Esophagus muscularis mucosa (tissue), 4 donors: Measurements from ENCODE around the gene DCAF4. TPM values are rescaled to one million over a fixed set of nuclear protein-coding genes. Genes with fewer than 3 reads are reported as not detected.
A peak's percentile ranks its signal among the peaks of the same experiment; 100 is the strongest.

Source experiments
- DNase-seq: peaks from one replicate; pipeline ENCODE4 v3.0.0-alpha.2; 2017; ENCODE audit errors: extremely low spot score
- H3K27ac ChIP-seq, 4 donors: fragments of 200-600 bp; sonication (generic); replicated peaks in 1 of 4; 1 replicate in 3 of 4; 2 replicates in 1 of 4; pipeline ENCODE4 v1.5.1; 2016 to 2019; ENCODE audit warnings: mild to moderate bottlenecking in 1 of 4
- H3K27me3 ChIP-seq, 4 donors: fragments of 200-600 bp; sonication (generic); one replicate each; pipeline versions ENCODE4 v1.5.1 to v1.6.0; 2016 to 2019
- H3K36me3 ChIP-seq, 4 donors: fragments of 200-600 bp; sonication (generic); one replicate each; pipeline ENCODE4 v1.5.1; 2016 to 2019
- H3K4me1 ChIP-seq, 4 donors: fragments of 200-600 bp; sonication (generic); one replicate each; pipeline ENCODE4 v1.5.1; 2016 to 2019
- H3K4me3 ChIP-seq, 4 donors: fragments of 200-600 bp; sonication (generic); 1 replicate in 2 of 4; 2 replicates in 2 of 4; pipeline ENCODE4 v1.5.1; 2016 to 2019; ENCODE audit warnings: mild to moderate bottlenecking in 4 of 4, moderate library complexity in 1 of 4
- H3K9me3 ChIP-seq, 4 donors: fragments of 200-600 bp; sonication (generic); 1 replicate in 3 of 4; 2 replicates in 1 of 4; pipeline ENCODE4 v1.5.1; 2016 to 2019
- CTCF ChIP-seq, 3 experiments: fragments of 200-600 bp in 2 of 3; fragments of 450-650 bp in 1 of 3; sonication (generic) in 2 of 3; IDR thresholded peaks; one replicate each; pipeline ENCODE4 v1.5.1; 2017 to 2019; ENCODE audit warnings: antibody characterized with exemption in 3 of 3, mild to moderate bottlenecking in 2 of 3, moderate library complexity in 1 of 3
- EP300 ChIP-seq: sonication (generic); formaldehyde crosslinking; IDR thresholded peaks from one replicate; pipeline ENCODE4 v1.6.1; 2017; ENCODE audit warnings: antibody characterized with exemption
- POLR2A ChIP-seq: fragments of 450-650 bp; IDR thresholded peaks from one replicate; pipeline ENCODE4 v1.6.1; 2017; ENCODE audit warnings: antibody characterized with exemption, moderate library complexity, mild to moderate bottlenecking, low read depth
- POLR2AphosphoS5 ChIP-seq, 2 donors: sonication (generic); formaldehyde crosslinking; IDR thresholded peaks; one replicate each; pipeline ENCODE4 v1.6.1; 2017; ENCODE audit warnings: antibody characterized with exemption in 2 of 2
- WGBS: methylation state at CpG from one replicate; pipeline ENCODE4 v1.1.5; 2018; 5-methylcytosine and 5-hydroxymethylcytosine counted together
- intact Hi-C: fragments of 100-400 bp; cut with DNase I; formaldehyde crosslinking; loops from one replicate; pipeline ENCODE4 v1.15.1; 2023
- total RNA-seq, 4 donors: library from RNA; depleted of rRNA; stranded (reverse); fragments of >200 nt; gene quantifications; one replicate each; pipeline versions ENCODE4 v1.1.0 to v1.2.1, GENCODE V29; 2016

Gene DCAF4
- total RNA-seq, 4 donors from 2014 or later = 10.9 to 18.7 (median 14.7) TPM

- DNase-seq = no peak
- WGBS = 69% methylated on average over 2 of the region's 2 CpGs
- no peaks in the 10 kb centered on the region for H3K27me3 ChIP-seq
- no peak overlapping the region for H3K27ac ChIP-seq
- intact Hi-C loops = no loop called here
- H3K4me3 ChIP-seq = no peak overlapping the region
- peaks cover 0 to 8% (median 5%) of the 10 kb centered on the region in 4 donors for H3K4me1 ChIP-seq
- H3K36me3 ChIP-seq = no peaks in the 10 kb centered on the region
- TF ChIP-seq POLR2A = no peak
- TF ChIP-seq CTCF (IDR thresholded peaks at IDR 0.05) = no peak
- no peak for TF ChIP-seq EP300
- no peak for TF ChIP-seq POLR2AphosphoS5 (IDR thresholded peaks at IDR 0.05)
- H3K9me3 ChIP-seq = no peaks in the 10 kb centered on the region
Measured at GRCh38 chr14:72920008-72920407, 6.3 kb upstream of the DCAF4 start.

- no peak for DNase-seq
- Histone ChIP-seq H3K27me3 (no peaks in the 10 kb centered on the region), H3K4me3 (no peak overlapping the region), H3K4me1 (peaks cover 0 to 14% (median 10%) of the 10 kb centered on the region in 4 donors), H3K9me3 (no peaks in the 10 kb centered on the region), H3K27ac (no peak overlapping the region), H3K36me3 (no peaks in the 10 kb centered on the region)
- intact Hi-C loops = no loop called here
- no peak for TF ChIP-seq EP300
- TF ChIP-seq POLR2A = no peak
- TF ChIP-seq POLR2AphosphoS5 (IDR thresholded peaks at IDR 0.05) = no peak
- no peak for TF ChIP-seq CTCF (IDR thresholded peaks at IDR 0.05)
Measured at GRCh38 chr14:72921396-72921795, 4.9 kb upstream of the DCAF4 start.

- Histone ChIP-seq H3K27me3 (no peaks in the 10 kb centered on the region), H3K36me3 (no peaks in the 10 kb centered on the region), H3K9me3 (no peaks in the 10 kb centered on the region), H3K4me3 (no peak overlapping the region), H3K27ac (no peak overlapping the region), H3K4me1 (peaks cover 4 to 20% (median 16%) of the 10 kb centered on the region in 4 donors)
- WGBS = 66% methylated on average over 5 of the region's 5 CpGs
- no peak for DNase-seq
- intact Hi-C loops = no loop called here
- TF ChIP-seq CTCF (IDR thresholded peaks at IDR 0.05) (no peak), EP300 (no peak), POLR2AphosphoS5 (IDR thresholded peaks at IDR 0.05) (no peak), POLR2A (no peak)
Measured at GRCh38 chr14:72924337-72924736, 1.9 kb upstream of the DCAF4 start.

- peak overlapping the region in 3 of 4 donors; percentile 80 to 89 (median 88) for H3K4me3 ChIP-seq
- no peaks in the 10 kb centered on the region for H3K9me3 ChIP-seq
- H3K4me1 ChIP-seq = peaks cover 4 to 20% (median 16%) of the 10 kb centered on the region in 4 donors
- H3K36me3 ChIP-seq = no peaks in the 10 kb centered on the region
- H3K27ac ChIP-seq = peak overlapping the region; percentile 70 to 82 (median 70)
- no peaks in the 10 kb centered on the region for H3K27me3 ChIP-seq
- WGBS = 89% methylated on average over 20 of the region's 22 CpGs
- intact Hi-C loops = no loop called here
- TF ChIP-seq POLR2A (no peak), CTCF (IDR thresholded peaks at IDR 0.05) (no peak), POLR2AphosphoS5 (IDR thresholded peaks at IDR 0.05) (no peak), EP300 (no peak)
- DNase-seq = no peak
Measured at GRCh38 chr14:72925171-72925759, 999 bp upstream of the DCAF4 start.

- TF ChIP-seq CTCF (IDR thresholded peaks at IDR 0.05) (no peak), EP300 (no peak), POLR2A (no peak), POLR2AphosphoS5 (IDR thresholded peaks at IDR 0.05) (no peak)
- intact Hi-C loops = no loop called here
- H3K4me3 ChIP-seq = peak overlapping the region; percentile 80 to 89 (median 84)
- whole genome bisulfite sequencing = 8% methylated on average over 25 of the region's 33 CpGs
- peaks cover 4 to 20% (median 16%) of the 10 kb centered on the region in 4 donors for H3K4me1 ChIP-seq
- no peaks in the 10 kb centered on the region for H3K9me3 ChIP-seq
- peak overlapping the region; percentile 70 to 82 (median 70) for H3K27ac ChIP-seq
- DNase-seq = no peak
- H3K27me3 ChIP-seq = no peaks in the 10 kb centered on the region
- H3K36me3 ChIP-seq = no peaks in the 10 kb centered on the region
Measured at GRCh38 chr14:72925815-72926291, 411 bp upstream of the DCAF4 start.
